Kidney epithelial cell (primary cell): ENCODE measurements around the gene RPS6KL1. TPM values are rescaled to one million over a fixed set of nuclear protein-coding genes. Genes with fewer than 3 reads are reported as not detected.

Experiments used
- DNase-seq: peaks from one replicate; pipeline ENCODE4 v3.0.0-alpha.2; 2010; ENCODE audit warnings: low read depth
- H3K27me3 ChIP-seq: 2 replicates; pipeline ENCODE4 v1.6.0; 2011; ENCODE audit warnings: low read length; ENCODE audit not compliant: control insufficient read depth, insufficient read depth
- H3K36me3 ChIP-seq: 2 replicates; pipeline ENCODE4 v1.5.1; 2011; ENCODE audit warnings: low read length; ENCODE audit not compliant: control insufficient read depth, insufficient read depth
- H3K4me3 ChIP-seq: 2 replicates; pipeline ENCODE4 v1.5.1; 2011; ENCODE audit warnings: low read depth, mild to moderate bottlenecking, control low read depth, low read length
- total RNA-seq: library from RNA; depleted of rRNA; stranded (reverse); fragments of >200 nt; gene quantifications from 2 replicates; pipeline ENCODE4 v1.2.3, GENCODE V29; 2015
- TF ChIP-seq, protein P1 (sequence below): IDR thresholded peaks from 2 replicates; pipeline ENCODE4 v1.5.1; 2011; ENCODE audit warnings: mild to moderate bottlenecking, moderate library complexity, low read length, control low read depth, inconsistent platforms; ENCODE audit not compliant: insufficient read depth, poor library complexity, severe bottlenecking

Gene RPS6KL1
- total RNA-seq, 1 donor from 2014 or later, result 20.0 TPM

DNA sequence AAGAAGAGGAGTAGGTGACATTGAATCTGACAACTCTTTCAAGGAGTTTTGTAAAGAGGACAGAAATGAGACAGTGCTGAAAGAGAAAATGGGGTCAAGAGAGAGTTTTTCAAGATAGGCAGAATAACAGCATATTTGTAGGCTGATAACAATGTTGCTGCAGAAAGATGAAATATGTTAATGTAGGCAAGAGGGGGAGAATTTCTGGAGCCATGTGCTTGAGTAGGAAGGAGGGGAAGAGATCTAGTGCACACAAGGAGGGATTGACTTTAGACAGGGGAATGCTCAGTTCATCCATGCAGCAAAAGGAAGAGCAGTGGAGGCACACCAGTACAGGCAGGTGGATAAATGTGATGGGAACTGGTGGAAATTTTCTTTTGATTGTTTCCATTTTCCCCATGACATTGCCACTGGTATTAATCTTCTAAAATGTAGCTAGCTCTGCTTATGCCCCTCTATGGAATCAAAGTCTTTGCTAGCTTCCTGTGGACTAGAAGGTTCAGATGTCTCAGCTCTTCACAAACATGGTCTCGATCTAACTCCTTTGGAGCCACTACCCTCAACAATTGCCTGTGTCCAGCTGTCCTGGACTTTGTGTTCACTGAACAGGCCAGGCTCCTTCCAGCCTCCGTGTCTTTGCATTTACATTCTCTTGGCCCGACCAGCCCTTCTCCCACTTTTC lies 56.2 kb downstream of the RPS6KL1 start:
- TF ChIP-seq, protein P1, sequence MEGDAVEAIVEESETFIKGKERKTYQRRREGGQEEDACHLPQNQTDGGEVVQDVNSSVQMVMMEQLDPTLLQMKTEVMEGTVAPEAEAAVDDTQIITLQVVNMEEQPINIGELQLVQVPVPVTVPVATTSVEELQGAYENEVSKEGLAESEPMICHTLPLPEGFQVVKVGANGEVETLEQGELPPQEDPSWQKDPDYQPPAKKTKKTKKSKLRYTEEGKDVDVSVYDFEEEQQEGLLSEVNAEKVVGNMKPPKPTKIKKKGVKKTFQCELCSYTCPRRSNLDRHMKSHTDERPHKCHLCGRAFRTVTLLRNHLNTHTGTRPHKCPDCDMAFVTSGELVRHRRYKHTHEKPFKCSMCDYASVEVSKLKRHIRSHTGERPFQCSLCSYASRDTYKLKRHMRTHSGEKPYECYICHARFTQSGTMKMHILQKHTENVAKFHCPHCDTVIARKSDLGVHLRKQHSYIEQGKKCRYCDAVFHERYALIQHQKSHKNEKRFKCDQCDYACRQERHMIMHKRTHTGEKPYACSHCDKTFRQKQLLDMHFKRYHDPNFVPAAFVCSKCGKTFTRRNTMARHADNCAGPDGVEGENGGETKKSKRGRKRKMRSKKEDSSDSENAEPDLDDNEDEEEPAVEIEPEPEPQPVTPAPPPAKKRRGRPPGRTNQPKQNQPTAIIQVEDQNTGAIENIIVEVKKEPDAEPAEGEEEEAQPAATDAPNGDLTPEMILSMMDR, result no peak
- Histone ChIP-seq H3K36me3 (no peaks in the 10 kb centered on the region), H3K4me3 (no peak overlapping the region), H3K27me3 (peaks cover 2% of the 10 kb centered on the region)
- no peak for DNase-seq

DNA sequence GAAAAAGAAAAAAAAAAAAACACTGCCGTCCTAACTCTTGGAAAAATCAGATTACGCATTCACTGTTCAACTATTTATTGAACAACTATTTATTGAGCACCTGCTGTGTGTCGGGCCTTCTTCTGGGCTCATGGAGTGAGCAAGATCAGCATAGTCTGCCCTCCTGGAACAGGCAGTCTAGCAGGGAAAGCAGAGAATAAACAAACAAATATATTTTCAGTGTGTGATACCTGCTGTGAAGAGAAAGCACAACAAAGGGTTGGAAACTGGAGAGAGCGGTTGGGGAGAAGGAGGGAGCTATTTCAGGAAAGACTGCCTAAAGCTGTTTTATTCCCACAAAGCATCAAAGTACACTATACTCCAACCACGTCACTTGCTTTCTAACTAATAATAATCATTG lies 57.9 kb downstream of the RPS6KL1 start:
- H3K4me3 ChIP-seq, result no peak overlapping the region
- H3K36me3 ChIP-seq, result no peaks in the 10 kb centered on the region
- no peak for DNase-seq
- TF ChIP-seq, protein P1, result no peak
- peaks cover 2% of the 10 kb centered on the region for H3K27me3 ChIP-seq

DNA sequence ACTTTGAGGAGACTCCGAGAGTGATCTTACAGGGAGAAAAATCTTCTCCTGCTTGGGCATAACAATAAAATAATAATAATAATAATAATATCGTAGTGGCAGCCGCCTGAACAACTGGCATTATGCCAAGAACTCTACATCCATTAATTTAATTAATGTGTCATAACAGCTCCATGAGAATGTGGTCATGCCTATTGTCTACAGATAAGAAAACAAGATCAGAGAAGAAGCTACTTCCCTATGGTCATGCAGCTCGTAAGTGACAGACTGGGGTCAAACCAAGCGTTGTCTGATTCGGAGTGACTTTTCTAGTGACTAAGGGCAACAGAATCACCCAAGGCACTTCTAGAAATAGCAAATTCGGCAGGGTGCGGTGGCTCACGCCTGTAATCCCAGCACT lies 58.9 kb downstream of the RPS6KL1 start:
- Histone ChIP-seq H3K36me3 (no peaks in the 10 kb centered on the region), H3K4me3 (no peak overlapping the region)
- TF ChIP-seq, protein P1, result no peak

DNA sequence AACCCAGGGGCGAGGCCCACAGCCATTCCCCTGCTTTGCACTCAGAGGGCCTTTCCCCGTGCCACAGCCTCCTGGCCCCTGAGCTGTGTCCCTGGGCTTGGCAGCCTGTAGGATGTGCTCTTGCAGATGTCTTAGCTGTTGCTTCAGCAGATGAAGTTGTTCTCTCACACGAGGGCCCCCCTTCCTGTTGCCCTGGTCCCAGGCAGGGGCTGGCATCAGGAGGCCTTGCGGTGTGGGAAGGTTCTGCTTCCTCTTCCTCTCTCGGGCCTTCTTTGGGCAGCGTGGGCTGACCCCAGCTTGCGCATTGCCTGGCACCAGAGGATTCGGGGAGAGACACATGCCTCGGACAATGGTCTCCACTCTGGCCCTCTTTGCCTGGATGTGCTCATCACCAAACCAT lies 59.8 kb downstream of the RPS6KL1 start:
- Histone ChIP-seq H3K36me3 (no peaks in the 10 kb centered on the region), H3K4me3 (no peak overlapping the region), H3K27me3 (peaks cover 6% of the 10 kb centered on the region)
- TF ChIP-seq, protein P1, result no peak
- DNase-seq, result no peak

More for the DNA sequence above, 58.9 kb downstream of the RPS6KL1 start:
- H3K27me3 ChIP-seq, result peaks cover 6% of the 10 kb centered on the region
- DNase-seq, result no peak

DNA sequence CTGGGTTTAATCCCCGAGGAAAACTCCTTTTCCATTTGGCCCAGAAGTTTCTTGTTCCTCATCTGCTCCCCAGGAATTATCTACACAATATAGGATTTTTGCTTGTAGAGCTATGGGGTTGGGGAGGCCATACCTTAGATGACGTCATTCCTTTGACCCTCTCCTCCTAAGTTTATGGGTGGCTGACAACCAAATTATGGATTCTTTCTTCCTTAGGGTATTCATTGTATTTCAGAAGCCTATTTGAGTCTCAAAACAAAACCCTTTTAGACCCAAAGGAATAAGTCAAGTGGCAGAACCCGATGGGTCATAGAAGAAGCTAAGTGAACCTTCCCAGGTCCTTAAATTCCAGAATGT lies 61.3 kb downstream of the RPS6KL1 start:
- H3K36me3 ChIP-seq, result no peaks in the 10 kb centered on the region
- DNase-seq, result no peak
- TF ChIP-seq, protein P1, result no peak
- no peak overlapping the region for H3K4me3 ChIP-seq
- H3K27me3 ChIP-seq, result peaks cover 4% of the 10 kb centered on the region

DNA sequence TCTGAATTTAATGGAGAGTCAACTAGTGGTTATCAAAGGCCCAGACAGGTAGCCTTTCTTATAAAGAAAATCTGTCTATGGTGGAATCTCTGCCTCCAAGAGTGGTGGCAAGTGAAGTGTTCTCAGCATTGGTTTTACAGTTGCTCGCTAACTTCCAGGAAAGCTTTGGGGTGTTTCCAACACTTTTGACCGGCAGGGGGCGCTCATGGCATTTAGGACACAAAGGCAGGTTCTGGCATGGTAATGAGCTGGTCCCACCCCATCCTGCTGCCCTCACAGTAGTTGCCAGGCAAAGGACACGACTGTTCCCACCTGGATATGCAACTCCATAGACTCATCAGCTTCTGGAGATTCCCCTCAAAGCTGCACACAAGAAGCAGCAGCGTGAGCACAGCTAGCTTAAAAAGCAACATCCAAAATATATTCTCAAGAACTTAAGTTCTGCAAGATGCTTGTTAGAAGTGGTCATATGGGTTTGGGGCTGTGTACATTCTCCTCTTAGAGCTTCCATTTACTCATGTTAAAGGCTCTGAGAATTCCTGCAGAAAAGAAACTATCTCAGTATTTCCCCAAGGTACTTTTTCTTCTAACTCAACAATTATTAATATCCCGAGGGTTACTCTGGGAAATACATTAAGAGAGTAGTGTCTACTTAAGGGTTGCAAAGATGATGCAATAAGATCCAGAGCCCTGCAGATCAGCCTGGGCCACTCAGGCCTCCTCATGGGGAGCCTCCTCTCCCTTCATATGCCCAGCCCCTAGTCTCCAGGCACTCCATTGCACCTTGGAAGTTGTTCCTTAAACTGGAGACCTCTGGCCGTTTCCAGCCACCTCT lies 61.9 kb downstream of the RPS6KL1 start:
- H3K4me3 ChIP-seq, result no peak overlapping the region
- no peaks in the 10 kb centered on the region for H3K36me3 ChIP-seq
- H3K27me3 ChIP-seq, result peaks cover 4% of the 10 kb centered on the region
- peak; percentile 44 for DNase-seq
- TF ChIP-seq, protein P1, result peak; percentile 86
